ENCODE data around the gene PTTG1IP. TPM values are rescaled to one million over a fixed set of nuclear protein-coding genes. Genes with fewer than 3 reads are reported as not detected.

PTTG1IP gene, protein sequence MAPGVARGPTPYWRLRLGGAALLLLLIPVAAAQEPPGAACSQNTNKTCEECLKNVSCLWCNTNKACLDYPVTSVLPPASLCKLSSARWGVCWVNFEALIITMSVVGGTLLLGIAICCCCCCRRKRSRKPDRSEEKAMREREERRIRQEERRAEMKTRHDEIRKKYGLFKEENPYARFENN
- total RNA-seq, result 10 to 100 TPM; 42.3 to 45.3 TPM

DNA sequence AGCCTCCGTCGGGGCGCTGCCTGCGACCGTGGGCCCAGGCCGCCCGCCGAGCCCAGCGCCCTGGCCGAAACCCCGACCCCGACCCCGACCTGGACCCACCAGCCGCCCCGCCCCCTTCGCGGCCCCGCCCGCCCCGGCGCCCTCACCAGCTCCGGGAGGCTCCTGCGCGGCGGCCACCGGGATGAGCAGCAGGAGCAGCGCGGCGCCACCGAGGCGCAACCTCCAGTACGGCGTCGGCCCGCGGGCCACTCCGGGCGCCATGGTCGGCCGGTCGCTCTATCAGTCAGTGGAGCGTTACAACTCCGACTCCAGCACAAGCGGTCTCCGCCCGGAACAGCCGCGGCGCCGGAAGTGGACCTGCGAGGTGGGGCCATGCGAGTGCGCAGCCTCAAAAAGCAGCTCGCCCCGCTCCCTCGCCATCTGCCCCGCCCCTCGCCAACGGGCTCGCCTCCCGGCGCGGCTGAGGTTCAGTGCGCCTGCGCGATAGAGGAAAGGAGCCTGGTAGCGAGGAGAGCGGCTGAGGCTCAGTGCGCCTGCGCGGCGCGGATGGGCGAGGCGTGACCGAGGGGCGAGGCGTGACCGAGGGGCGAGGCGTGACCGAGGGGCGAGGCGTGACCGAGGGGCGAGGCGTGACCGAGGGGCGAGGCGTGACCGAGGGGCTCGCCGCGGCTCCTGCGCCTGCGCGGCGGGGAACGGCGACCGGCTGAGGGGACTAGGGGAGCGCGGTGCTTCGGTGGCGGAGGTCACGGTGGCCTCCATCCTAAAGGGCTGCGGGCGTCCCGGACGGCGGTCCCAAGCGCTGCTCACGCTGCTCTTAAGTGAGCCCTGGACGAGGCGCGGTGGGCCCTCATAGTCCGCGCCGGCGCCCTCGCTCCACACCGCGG lies at the start of gene PTTG1IP:
Gene PTTG1IP, minus strand, starts transcription at position 335 of the 884 bp plus-strand sequence. Its CDS starts 74 bp downstream, at position 261.
- ChIA-PET CTCF (interaction anchor here (0.7 to 3.6 kb wide), 9 partner anchors 19 to 364 kb away, joined by 3 to 16 read pairs (median 4); partner anchors contain the start of gene UBE2G2), POLR2A (interaction anchor here (0.8 to 2.7 kb wide), 7 partner anchors 44 to 66 kb away, joined by 4 to 11 read pairs (median 7); partner anchors contain the start of genes ITGB2, SLX9 and SUMO3)

DNA sequence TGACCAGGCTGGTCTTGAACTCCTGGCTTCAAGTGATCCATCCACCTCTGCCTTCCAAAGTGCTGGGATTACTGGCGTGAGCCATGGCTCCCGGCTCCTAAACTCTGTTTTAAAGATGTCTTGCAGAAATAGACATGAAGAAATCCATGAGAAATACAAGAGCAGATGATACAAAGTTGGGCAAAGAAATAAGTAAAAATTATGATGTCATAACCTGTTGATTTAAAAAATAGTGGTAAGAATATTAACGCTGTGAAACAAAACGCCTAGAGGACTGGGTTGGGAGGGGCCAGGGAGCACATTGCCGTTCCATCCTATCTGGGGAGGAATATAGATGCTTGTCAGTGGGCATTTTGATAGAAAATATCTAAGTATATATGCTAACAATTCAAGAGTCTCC lies 48.4 kb upstream of the PTTG1IP start:
- CTCF ChIA-PET, result no interaction called here
- POLR2A ChIA-PET, result no interaction called here

DNA sequence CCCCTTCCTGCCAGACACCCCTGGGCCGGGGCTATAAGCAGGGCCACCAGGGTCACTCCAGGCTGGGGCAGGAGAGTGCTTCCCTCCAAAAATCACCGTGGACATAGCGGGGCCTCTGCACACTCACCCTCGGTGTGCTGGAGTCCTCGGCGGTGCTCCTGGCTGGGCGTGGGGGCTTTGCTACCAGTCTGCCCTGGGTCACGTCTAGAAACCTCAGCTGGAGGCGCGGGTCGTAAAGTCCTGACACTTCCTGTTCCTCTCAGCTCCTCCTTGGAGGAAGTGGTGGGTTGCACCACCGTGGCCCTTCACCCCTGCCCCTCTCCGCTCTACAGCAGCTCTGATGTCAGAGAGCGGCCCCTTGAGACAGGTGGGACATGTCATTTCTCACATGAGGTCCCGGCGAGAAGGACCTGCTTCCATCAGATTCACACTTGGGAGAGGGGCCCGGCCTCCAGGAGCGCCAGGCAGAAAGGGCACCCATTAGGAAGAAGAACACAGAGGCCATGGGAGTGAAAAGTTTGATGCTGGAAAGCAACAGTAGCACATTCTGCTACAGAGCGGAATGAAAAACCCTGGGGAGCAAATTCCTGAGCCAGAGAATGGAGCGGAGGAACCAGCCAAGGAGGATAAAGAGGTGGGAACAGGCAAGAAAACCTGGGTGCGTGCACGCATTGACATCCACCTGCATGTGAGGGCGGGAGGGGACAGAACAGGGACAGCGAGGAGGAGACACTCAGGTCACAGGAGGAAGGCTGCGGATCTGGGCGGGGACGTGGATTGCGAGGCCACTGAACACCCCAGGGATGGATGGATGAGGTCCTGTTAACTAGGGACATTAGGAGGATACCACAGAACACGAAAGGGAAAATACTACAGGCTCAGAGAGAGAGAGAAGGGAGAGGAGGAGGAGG lies 47.5 kb upstream of the PTTG1IP start, which contains the start of gene ITGB2:
Gene ITGB2, minus strand, starts transcription at position 206 of the 911 bp plus-strand sequence. CDS start 10,117 bp downstream, outside the sequence.
- CTCF ChIA-PET, result interaction anchor here (0.7 kb wide), 1 partner anchor 11 kb away, joined by 3 read pairs; no protein-coding TSS in a partner anchor
- POLR2A ChIA-PET, result interaction anchor here (0.6 to 1.1 kb wide), 4 partner anchors 10 to 156 kb away, joined by 3 to 7 read pairs (median 6); no protein-coding TSS in a partner anchor

DNA sequence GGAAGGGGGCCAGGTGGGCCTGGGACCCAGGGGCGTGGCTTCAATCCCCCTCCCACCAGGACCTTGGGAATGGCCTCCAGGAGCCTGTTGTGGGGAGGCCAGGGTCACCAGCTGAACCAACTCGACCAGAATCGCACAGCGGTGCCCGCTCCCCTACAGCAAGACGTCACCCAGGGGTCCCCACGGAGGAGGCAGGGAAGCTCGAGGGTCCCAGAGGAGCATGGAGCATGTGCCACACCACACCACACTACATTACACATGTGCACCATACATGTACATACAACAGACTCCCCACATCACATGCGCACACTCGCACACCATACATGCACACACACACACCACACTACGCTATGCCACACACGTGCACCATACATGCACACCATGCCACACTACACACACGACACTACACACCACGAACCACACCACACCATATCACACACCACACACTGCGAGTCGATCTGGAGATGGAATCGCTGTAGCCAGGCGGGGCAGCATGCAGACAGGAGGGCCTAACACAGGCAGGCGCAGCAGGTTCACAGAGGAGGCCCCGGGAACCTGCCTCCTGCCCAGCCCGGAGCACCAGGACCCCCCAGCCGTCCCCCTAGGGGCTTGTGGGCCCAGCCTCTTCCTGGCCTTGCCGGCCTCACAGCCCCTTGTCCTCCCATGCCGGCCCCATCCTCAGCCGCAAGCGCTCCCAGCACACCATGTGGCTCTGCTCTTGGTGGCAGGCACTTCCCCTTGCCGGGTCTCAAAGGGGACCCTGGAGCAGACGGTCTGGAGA lies 46.6 kb upstream of the PTTG1IP start:
- ChIA-PET CTCF (interaction anchor here (0.7 to 2.5 kb wide), 5 partner anchors 8 to 47 kb away, joined by 3 to 11 read pairs (median 6); no protein-coding TSS in a partner anchor), POLR2A (interaction anchor here (0.6 to 1.3 kb wide), 5 partner anchors 11 to 157 kb away, joined by 3 to 7 read pairs (median 6); no protein-coding TSS in a partner anchor)

DNA sequence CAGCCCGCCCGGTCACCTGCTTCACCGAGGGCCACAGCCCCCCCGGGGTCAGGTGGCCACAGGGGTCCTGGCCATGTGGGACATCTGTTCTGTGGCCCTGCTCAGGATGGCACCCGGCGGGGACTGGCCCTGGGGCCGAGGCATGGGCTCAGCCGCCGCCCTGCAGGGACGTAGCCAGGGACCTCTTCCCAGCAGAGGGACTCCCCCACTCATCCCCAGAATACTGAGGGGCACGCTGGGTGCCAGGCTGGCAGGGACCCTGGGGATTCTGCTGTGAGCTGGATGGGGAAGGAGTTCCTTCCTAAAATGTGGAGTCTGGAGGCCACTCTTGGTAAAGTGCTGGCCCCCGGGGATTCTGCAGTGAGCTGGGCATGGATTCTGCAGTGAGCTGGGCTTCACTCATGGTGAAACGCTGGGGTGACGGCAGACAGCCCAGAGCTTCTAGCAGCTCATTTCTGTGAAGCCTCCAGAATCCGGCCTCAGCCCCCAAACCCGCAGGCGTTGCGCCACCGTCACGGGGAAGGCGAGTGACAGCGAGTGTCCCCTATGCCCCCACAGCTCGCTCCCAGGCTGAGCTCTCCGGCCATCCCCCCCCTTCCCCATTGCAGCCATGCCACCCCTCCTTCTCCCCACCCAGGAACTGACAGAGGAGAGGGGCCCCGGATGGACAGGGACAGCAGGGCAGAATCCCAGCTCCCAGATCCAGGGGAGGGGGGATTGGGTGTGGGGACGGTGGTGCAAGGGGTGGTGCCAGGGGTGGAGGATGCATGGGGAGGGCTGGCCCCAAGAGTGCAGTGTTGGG lies 45.8 kb upstream of the PTTG1IP start:
- POLR2A ChIA-PET, result interaction anchor here (1.3 kb wide), 1 partner anchor 12 kb away, joined by 6 read pairs; no protein-coding TSS in a partner anchor
- CTCF ChIA-PET, result interaction anchor here (1.1 to 2.5 kb wide), 5 partner anchors 9 to 46 kb away, joined by 3 to 11 read pairs (median 6); no protein-coding TSS in a partner anchor

DNA sequence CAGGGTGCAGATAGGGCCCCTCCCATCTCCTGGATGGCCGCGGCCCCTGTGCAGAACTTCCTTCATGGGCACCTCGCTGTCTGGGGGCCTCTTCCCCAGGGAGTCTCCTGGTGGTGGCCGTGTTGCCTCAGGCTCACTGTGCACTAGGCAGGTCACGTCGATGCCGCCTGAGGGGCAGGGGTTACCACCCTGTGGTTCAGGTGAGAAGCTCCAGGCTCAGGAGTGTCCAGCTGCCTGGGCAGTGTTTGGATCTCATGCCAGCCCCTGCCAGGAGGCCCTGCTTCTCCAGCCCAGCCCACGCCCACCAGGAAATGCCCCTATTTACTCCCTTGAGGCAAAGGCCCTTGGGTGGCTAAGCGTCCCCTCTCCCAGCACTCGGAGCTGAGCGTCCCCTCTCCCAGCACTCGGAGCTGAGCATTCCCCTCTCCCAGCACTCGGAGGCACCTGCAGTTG lies 45.1 kb upstream of the PTTG1IP start:
- POLR2A ChIA-PET, result interaction anchor here (0.7 to 1.3 kb wide), 2 partner anchors 9 to 12 kb away, joined by 4 to 6 read pairs; no protein-coding TSS in a partner anchor
- CTCF ChIA-PET, result interaction anchor here (1.1 to 2.5 kb wide), 4 partner anchors 10 to 25 kb away, joined by 4 to 11 read pairs (median 8); no protein-coding TSS in a partner anchor

DNA sequence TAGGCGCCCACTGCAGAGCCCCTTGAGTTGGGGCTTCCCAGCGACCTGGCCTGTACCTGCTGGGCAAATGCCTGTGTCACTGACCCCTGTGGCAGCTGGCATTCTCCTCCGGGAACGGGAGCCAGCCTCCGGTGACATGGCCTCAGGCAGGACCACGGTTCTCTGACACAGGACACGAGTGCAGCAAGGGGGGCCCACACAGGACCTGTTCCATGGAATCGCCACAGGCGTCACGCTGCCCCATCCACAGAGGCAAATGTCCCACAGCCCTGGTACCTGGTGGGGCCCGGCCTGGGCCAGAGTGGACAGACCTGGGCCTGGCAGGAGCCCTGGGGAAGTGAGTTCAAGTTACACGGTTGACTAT lies 44.6 kb upstream of the PTTG1IP start:
- POLR2A ChIA-PET, result interaction anchor here (0.7 kb wide), 1 partner anchor 9 kb away, joined by 4 read pairs; no protein-coding TSS in a partner anchor
- CTCF ChIA-PET, result interaction anchor here (1.1 to 2.5 kb wide), 4 partner anchors 10 to 25 kb away, joined by 4 to 11 read pairs (median 8); no protein-coding TSS in a partner anchor

DNA sequence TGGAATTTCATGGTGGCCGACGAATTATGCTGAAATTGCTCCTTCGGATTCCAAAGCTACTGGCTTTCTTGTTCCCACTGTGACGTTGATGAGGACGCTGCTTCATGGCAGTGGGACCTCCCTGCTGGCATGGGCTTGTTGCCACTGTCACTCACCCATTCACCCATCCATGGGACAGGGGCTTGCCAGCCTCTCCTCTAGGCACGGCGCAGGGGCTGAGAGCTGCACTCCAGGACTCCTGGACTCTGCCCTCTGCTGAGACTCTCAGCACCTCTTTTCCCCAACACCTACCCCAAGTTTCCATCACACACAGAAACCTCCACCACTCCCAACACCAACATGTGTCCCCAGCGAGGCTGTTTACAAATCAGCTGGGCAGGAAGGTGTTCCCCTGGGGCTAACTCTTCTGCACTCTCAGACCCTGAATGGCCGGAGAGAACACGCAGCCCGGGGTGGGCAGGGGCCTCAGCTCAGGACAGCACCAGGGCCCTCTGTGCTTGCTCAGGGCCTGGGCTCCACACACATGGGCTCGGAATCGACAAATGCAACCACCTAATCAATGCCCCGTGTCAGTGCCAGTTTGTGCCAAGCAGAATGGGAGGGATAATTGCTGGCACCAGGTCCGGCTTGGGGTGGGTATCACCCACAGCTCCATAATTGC lies 44.1 kb upstream of the PTTG1IP start:
- CTCF ChIA-PET, result interaction anchor here (1.1 to 2.5 kb wide), 3 partner anchors 10 to 14 kb away, joined by 4 to 9 read pairs (median 8); no protein-coding TSS in a partner anchor
- POLR2A ChIA-PET, result no interaction called here

DNA sequence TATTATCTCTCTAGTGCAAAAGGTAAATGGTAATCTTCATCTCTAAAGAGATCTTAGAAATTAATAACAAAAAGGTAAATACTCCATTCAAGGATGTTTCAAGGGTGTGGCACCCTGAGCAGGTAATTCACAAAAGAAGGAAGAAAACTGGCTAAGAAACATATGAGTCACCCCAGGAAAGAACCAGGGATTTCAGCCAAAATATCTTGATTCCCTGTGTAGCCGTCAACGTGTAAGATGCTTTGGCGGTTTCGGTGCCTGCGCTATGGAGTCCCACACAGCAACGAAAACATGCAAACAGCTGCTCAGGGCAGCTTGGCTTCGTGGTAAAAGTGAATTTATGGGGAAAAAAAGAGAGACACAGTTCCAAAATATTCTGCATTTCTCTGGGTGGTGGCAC lies 43.5 kb upstream of the PTTG1IP start:
- POLR2A ChIA-PET, result interaction anchor here (0.7 kb wide), 1 partner anchor 8 kb away, joined by 3 read pairs; no protein-coding TSS in a partner anchor
- CTCF ChIA-PET, result interaction anchor here (1.1 to 1.7 kb wide), 3 partner anchors 10 to 15 kb away, joined by 4 to 8 read pairs (median 8); no protein-coding TSS in a partner anchor

DNA sequence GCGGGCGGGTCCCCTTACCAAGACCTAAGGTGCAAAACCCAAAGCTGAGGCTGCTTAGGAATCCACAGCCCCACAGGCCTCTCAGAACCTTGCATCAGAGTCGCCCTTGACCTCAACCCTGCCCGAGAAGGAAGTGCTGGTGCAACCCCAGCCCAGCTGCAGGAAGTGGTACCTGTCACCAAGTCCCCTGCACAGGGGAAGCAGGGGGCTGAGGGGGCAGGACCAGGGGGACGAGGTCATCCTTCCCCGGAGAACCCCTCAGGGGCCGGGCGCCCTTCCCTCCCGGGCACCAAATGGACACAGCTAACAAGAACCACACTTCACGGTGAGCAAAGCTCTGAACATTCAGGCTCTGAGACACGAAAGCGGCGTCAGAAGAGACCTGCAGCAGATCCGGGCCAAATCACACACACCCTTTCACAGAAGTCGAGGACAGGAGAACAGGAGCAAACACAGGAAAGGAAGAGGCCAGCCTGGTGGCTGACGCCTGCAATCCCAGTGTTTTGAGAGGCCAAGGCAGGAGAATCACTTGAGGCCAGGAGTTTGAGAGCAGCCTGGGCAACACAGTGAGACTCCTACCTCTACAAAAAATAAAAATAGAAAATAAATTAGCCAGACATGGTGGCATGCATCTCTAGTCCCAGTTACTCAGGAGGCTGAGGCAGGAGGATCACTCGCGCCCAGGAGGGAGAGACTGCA lies 40.8 kb upstream of the PTTG1IP start:
- POLR2A ChIA-PET, result interaction anchor here (1.0 to 2.6 kb wide), 4 partner anchors 12 to 25 kb away, joined by 3 to 16 read pairs (median 6); partner anchors contain the start of gene SLX9
- CTCF ChIA-PET, result interaction anchor here (0.7 to 2.0 kb wide), 8 partner anchors 11 to 247 kb away, joined by 3 to 8 read pairs (median 3); partner anchors contain the start of gene SLX9

DNA sequence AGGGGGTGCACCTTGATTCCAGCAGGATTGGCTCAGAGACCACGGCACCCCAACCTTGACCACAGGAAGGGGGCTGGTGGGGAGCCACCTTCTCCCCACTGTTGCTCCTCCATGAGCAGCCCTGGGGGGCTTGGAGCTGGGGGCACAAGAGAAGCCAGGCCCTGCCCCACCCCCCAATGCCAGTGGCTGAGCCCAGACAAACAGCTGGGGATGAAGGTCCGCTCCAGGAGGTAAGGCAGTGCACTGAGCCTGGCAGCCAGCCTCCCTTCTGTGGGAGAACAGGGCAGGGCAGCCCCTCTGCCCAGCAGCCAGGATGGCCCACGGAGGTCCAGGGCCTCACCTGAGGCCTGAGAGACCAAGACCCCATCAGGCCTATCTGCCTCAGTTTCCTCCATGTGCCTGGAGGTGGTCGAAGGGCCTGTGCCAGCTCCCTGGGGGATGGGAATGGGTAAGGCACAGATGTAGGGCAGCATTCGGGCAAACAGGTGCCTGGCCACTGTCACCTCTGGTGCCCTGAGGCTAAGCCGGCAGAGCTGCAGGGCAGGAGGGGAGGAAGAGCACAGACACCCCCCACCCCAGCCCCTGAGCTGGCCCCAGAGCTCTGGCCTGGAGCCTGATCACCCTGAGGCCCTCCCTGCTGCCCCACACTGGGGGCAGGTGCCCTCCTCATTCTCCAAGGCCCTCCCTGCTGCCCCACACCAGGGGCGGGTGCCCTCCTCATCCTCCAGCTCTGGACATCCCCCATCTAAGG lies 40.1 kb upstream of the PTTG1IP start:
- ChIA-PET POLR2A (interaction anchor here (0.5 to 2.6 kb wide), 7 partner anchors 13 to 53 kb away, joined by 3 to 16 read pairs (median 3); partner anchors contain the start of gene SLX9), CTCF (interaction anchor here (0.7 to 2.0 kb wide), 9 partner anchors 12 to 246 kb away, joined by 3 to 8 read pairs (median 3); partner anchors contain the start of gene SLX9)

DNA sequence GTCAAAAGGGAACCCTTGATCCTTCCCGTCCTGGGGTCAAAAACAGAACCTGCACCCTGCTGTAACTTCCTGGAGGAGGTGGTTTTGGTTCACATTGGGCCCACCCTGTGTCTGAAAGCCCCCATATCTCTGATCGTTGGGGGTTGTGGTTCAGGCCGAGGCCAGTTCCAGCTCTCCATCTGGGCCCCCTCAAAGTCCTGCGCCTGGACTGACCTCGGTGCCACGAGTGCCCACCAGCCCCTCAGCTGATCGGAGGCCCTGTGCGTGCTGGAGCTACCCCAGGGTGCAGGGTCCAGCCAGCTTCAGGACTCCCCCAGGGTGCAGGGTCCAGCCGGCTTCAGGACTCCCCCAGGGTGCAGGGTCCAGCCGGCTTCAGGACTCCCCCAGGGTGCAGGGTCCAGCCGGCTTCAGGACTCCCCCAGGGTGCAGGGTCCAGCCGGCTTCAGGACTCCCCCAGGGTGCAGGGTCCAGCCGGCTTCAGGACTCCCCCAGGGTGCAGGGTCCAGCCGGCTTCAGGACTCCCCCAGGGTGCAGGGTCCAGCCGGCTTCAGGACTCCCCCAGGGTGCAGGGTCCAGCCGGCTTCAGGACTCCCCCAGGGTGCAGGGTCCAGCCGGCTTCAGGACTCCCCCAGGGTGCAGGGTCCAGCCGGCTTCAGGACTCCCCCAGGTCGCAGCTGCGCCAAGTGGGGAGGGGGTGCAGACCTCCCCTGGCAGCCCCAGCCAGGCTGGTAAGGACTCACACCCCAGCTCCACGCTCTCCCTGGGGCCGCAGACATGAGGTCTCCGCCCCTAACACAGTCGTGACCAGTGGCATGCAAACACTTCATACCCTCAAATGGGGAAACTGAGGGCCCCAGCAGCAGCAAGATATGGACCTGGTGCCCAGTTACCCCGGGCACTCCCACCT lies 39.3 kb upstream of the PTTG1IP start:
- CTCF ChIA-PET, result interaction anchor here (0.5 to 1.8 kb wide), 7 partner anchors 15 to 1003 kb away, joined by 3 to 5 read pairs (median 3); no protein-coding TSS in a partner anchor
- POLR2A ChIA-PET, result interaction anchor here (0.5 to 2.6 kb wide), 6 partner anchors 14 to 54 kb away, joined by 3 to 16 read pairs (median 4); no protein-coding TSS in a partner anchor

DNA sequence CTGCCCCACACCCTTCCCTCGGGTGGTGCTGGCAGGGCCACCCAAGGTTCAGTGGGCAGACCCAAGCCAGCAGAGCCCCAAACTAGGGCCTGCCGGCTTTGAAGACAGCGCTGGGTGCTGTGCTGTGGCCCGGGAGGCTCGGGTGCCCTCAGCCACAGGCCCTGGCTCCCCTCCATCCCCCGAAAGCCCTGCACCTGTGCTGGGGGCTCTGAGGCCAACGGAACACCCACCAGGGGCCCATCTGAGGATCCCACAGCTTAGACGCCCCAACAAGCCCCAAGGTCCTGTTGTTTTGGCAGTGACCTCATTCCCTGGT lies 38.6 kb upstream of the PTTG1IP start:
- ChIA-PET POLR2A (no interaction called here), CTCF (interaction anchor here (1.5 to 1.8 kb wide), 2 partner anchors 18 to 37 kb away, joined by 3 to 4 read pairs; no protein-coding TSS in a partner anchor)
